Muscle layer of colon (tissue), 2 donors: ENCODE data around the gene SERTAD4.
A peak's percentile ranks its signal among the peaks of the same experiment; 100 is the strongest.

Experiments used
- H3K27ac ChIP-seq: one replicate; pipeline ENCODE4 v1.7.0; 2013; ENCODE audit warnings: low read depth, mild to moderate bottlenecking, low read length, moderate library complexity
- H3K27me3 ChIP-seq, 2 donors: one replicate each; pipeline ENCODE4 v1.7.0; 2013; ENCODE audit warnings: low read length in 2 of 2, mild to moderate bottlenecking in 2 of 2; ENCODE audit not compliant: insufficient read depth in 2 of 2, control insufficient read depth in 1 of 2
- H3K36me3 ChIP-seq: one replicate; pipeline ENCODE4 v1.7.0; 2013; ENCODE audit warnings: mild to moderate bottlenecking, low read length; ENCODE audit not compliant: insufficient read depth
- H3K4me1 ChIP-seq: one replicate; pipeline ENCODE4 v1.7.0; 2013; ENCODE audit warnings: mild to moderate bottlenecking, low read length; ENCODE audit not compliant: insufficient read depth
- H3K4me3 ChIP-seq, 2 donors: one replicate each; pipeline ENCODE4 v1.7.0; 2013; ENCODE audit warnings: low read length in 2 of 2, low read depth in 1 of 2, mild to moderate bottlenecking in 1 of 2, moderate library complexity in 1 of 2
- H3K9ac ChIP-seq: one replicate; pipeline ENCODE4 v1.7.0; 2013; ENCODE audit warnings: low read length
- H3K9me3 ChIP-seq: one replicate; pipeline ENCODE4 v1.7.0; 2013; ENCODE audit warnings: mild to moderate bottlenecking, low read length
- donor health status: abdominal sarcoma.
- donor health status: Adenocarcinoma of cecum.

The SERTAD4 gene

DNA sequence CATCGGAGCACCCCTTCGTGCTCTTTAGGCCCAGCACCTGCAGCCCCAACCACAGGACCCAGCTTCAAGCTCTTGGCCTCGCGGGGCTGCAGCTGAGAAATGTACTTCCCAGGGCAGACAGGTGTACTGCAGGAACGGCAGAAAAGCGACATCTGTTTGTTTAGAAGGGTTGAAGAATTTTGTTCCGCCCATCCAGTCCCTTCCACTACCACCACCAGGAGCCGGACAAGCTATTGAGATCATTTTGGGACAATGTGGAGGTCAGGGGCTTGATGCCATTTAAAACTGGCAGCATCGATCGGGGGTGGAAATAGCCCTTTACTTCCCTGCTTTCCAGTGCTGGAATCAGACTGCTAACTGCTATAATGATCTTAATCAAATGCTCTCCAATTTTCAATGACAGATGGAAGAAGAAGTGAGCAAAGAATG lies 1.7 kb downstream of the SERTAD4 start:
- no peaks in the 10 kb centered on the region for H3K27me3 ChIP-seq
- no peaks in the 10 kb centered on the region for H3K36me3 ChIP-seq
- peak overlapping the region; percentile 98 for H3K27ac ChIP-seq
- no peaks in the 10 kb centered on the region for H3K9me3 ChIP-seq
- H3K4me3 ChIP-seq: peak overlapping the region; percentile 81 to 85
- peaks cover 57% of the 10 kb centered on the region for H3K4me1 ChIP-seq
- peak overlapping the region; percentile 34 for H3K9ac ChIP-seq

DNA sequence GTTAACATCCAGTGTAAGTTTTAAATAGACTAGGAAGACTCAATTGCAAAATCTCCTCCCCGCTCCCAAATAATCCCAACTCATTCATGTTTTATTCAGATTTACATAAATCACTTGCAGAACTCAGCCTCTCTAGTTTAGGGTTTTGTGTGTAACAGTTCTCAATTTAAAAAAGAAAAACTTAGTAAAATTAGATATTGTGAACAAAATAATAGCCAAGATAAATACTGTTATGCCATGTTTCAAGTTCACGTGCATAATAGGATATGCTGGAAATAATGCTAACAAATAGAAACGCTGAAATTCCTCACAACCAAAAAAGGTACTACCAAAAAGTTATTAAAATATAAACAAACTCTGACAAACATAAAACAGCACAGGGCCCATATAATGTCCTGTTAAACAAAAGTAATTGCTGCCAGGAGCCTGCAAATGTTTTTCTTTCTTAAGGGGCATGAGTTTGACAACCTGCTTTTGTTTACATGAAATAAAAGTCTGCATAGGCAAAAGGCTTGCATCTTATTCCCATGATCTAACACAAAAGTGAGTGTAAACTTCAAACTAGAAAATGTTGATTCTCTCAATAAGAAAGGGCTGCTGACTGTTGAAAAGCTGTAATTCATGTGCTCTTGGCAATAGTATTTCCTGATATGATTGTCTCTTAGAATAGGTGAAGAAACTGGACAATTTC lies 2.9 kb downstream of the SERTAD4 start:
- Histone ChIP-seq H3K4me1 (peaks cover 68% of the 10 kb centered on the region), H3K9me3 (no peaks in the 10 kb centered on the region), H3K9ac (no peak overlapping the region), H3K27ac (peak overlapping the region; percentile 98), H3K36me3 (no peaks in the 10 kb centered on the region), H3K4me3 (no peak overlapping the region), H3K27me3 (no peaks in the 10 kb centered on the region)

DNA sequence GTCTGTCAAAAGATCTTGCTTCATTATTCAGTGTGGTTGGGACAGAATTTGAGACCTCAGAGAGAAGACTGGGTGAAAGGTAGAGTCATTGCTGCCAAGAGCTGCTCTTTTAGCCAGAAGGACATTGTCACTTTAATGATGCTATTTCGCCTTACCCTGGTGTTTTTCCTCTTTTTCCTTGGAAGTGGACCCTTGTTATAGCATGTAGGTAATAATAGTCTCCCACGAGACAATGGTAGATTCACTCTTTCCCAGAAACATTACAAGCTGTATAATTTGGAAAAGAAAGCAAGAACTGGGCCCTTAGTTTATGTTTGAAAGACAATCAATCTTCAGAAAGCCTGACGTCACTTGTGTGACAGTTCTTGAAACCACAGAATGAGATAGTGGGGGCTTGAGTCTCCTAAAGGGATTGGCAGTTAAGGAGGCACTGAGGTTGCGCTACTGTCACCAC lies 3.8 kb downstream of the SERTAD4 start:
- H3K9me3 ChIP-seq: no peaks in the 10 kb centered on the region
- no peaks in the 10 kb centered on the region for H3K27me3 ChIP-seq
- no peak overlapping the region for H3K4me3 ChIP-seq
- no peaks in the 10 kb centered on the region for H3K36me3 ChIP-seq
- peaks cover 72% of the 10 kb centered on the region for H3K4me1 ChIP-seq
- peak overlapping the region; percentile 84 for H3K27ac ChIP-seq
- H3K9ac ChIP-seq: no peak overlapping the region

DNA sequence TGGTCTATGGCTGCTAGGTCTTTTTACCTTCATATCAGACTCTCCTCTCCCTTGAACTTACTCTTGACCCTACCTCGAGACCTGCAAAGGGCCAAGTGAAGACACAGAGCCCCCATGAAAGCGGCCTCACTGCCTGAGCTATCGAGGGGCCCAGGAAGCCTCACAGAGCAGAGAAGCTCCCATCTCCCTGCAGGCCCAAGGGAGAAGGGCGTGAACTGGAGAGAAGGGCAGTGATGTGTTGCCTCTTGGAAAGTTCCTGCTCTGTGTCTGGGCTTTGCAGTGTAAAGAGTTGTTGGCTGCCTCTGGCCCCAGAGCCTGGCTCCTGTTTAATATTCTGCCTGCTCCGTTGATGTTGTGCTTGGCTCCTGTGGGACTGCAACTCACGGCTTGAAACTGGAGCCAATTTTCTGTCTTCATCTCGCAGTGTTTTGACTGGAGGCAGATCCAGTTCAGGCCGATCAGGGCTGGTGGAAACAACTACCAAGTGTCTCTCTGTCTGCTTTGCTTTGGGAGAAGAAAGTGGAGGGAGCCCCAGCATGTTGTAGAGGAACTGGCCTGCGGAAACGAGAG lies 4.3 kb downstream of the SERTAD4 start:
- peaks cover 71% of the 10 kb centered on the region for H3K4me1 ChIP-seq
- no peaks in the 10 kb centered on the region for H3K9me3 ChIP-seq
- H3K4me3 ChIP-seq: peak overlapping the region in 1 of 2 donors; percentile 1
- no peaks in the 10 kb centered on the region for H3K27me3 ChIP-seq
- H3K9ac ChIP-seq: no peak overlapping the region
- peak overlapping the region; percentile 84 for H3K27ac ChIP-seq
- H3K36me3 ChIP-seq: no peaks in the 10 kb centered on the region

DNA sequence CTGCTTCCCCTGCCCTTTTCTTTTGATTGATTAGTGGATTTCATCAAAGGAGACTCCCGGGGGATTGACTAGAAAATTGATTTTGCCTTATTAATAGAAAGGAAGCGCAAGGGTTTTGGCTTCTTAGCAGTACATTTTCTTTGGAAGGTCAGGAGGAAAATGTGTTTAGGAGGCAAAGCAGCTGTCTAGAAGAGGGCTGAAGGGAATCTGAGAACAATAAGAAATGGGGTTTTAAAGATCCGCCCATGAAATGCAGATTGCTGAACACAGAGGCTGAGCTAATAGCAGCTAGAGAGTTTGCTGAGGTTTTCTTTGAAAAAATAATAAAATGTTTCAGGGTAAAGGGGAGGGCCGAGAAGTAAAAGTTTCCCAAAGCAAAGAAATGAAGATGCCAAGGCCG lies 4.9 kb downstream of the SERTAD4 start:
- Histone ChIP-seq H3K27ac (peak overlapping the region; percentile 84), H3K36me3 (no peaks in the 10 kb centered on the region), H3K9me3 (no peaks in the 10 kb centered on the region), H3K4me3 (peak overlapping the region in 1 of 2 donors; percentile 1), H3K4me1 (peaks cover 71% of the 10 kb centered on the region), H3K27me3 (no peaks in the 10 kb centered on the region), H3K9ac (peak overlapping the region; percentile 26)

DNA sequence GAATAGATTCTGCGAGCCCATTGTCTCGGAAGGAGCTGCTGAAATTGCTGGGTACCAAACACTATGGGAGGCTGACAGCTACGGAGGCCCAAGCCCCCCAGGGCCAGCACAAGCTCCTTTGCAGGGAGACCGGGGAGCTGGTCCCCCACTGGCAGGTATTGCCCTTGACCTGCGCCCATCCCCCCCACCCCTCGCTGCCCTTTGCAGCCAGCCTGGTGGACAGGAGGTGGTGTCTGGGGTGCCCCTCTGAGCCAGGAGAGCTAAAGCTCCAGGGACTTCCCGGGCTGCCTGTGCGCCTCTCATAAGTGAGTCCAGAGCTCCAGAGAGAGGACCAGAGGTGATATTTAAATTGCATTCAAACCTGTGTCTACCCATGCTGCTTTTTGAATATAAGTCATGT lies 5.4 kb downstream of the SERTAD4 start:
- Histone ChIP-seq H3K4me3 (peak overlapping the region in 1 of 2 donors; percentile 1), H3K9ac (peak overlapping the region; percentile 26)

DNA sequence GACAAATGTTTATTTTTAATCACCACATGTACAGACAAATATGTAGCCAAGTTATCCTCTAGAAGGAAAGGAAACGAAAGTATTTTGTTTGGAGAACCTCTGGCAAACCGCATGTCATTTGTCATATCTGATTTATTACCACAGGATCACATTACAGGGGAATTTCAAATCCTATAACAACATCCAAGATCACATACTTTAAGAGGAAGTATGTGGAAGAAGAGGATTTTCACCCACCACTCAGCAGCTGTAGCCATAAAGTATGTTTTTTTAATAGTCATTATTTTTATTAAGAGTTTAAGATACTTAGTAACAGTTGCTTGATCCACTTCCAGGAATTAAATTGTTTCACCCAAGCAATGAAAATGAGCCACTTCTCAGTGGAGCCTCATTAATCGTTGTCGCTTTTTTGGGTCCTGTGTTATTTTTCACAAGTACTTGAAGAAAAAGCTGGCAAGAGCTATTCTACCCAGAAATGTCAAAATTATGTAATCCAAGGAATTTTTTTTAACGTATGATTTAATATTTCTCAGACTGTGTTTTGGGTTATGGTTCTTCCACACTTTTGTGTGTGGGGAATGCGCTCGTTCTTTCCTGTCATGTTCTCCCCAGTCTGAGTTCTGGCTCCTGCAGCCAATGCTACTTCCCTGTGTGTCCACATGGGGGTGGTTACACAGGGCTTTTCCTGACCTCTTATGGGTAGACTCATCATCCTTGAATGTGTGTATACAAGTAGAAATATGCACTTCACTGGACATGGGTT lies 6.9 kb downstream of the SERTAD4 start:
- Histone ChIP-seq H3K9me3 (no peaks in the 10 kb centered on the region), H3K4me1 (peaks cover 67% of the 10 kb centered on the region), H3K27ac (peak overlapping the region; percentile 21)

More for the DNA sequence above, 5.4 kb downstream of the SERTAD4 start:
- H3K27ac ChIP-seq: peak overlapping the region; percentile 84
- H3K9me3 ChIP-seq: no peaks in the 10 kb centered on the region
- H3K4me1 ChIP-seq: peaks cover 71% of the 10 kb centered on the region
- H3K27me3 ChIP-seq: no peaks in the 10 kb centered on the region
- no peaks in the 10 kb centered on the region for H3K36me3 ChIP-seq

DNA sequence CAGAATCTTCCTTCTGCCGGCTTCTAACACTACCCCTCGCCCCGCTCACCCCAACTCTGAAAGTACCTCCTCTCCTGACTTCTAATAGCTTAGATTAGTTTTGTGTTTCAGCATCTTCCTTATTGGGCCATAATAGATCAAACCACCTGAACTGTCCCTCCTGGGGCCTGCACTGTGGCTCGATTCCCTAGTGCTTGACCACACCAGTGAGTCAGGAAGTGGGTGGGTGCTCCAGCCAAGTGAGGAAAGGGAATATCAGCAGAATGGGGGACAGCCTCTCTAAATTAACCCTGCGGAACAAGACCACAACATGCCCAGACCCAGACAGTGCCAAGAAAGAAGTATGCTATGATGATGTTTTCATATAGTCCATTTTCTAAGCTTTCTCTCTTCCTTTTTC lies 8.5 kb downstream of the SERTAD4 start:
- Histone ChIP-seq H3K4me3 (no peak overlapping the region), H3K27ac (no peak overlapping the region), H3K9me3 (no peaks in the 10 kb centered on the region), H3K9ac (no peak overlapping the region), H3K27me3 (no peaks in the 10 kb centered on the region), H3K36me3 (no peaks in the 10 kb centered on the region), H3K4me1 (peaks cover 51% of the 10 kb centered on the region)

More for the DNA sequence above, 6.9 kb downstream of the SERTAD4 start:
- no peaks in the 10 kb centered on the region for H3K36me3 ChIP-seq
- no peaks in the 10 kb centered on the region for H3K27me3 ChIP-seq
- H3K9ac ChIP-seq: no peak overlapping the region
- H3K4me3 ChIP-seq: no peak overlapping the region

DNA sequence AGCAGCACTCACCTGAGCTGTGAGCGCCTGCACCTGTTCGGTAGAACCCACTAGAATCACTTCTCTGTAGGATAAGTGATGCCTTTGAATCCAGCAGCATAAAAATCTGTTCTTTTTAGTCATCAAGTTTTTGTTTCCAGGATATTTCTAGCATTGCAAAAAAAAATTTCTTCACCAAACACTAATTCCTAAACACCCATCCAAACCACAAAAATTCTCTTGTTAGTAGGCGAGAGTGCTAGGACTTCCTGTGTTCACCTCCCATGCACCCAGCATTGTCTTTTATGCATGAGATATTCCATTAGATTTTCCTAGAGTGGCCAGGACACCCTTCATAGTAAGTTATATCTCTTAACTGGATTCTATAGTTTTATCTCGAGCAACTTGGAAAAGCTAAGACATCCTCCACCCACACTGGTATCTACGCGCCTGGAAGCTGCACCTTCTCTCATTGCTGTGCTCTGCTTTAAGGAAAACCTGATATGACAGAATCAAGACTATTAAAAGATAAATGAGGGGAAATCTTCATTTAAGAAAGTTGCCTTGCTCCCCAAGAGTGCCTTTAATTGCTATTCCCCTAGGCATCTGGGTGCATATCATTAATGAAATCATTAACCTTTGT lies 12.3 kb downstream of the SERTAD4 start:
- Histone ChIP-seq H3K36me3 (peaks cover 3% of the 10 kb centered on the region), H3K4me1 (peaks cover 19% of the 10 kb centered on the region), H3K9ac (no peak overlapping the region), H3K27ac (no peak overlapping the region), H3K4me3 (no peak overlapping the region), H3K27me3 (no peaks in the 10 kb centered on the region), H3K9me3 (no peaks in the 10 kb centered on the region)

DNA sequence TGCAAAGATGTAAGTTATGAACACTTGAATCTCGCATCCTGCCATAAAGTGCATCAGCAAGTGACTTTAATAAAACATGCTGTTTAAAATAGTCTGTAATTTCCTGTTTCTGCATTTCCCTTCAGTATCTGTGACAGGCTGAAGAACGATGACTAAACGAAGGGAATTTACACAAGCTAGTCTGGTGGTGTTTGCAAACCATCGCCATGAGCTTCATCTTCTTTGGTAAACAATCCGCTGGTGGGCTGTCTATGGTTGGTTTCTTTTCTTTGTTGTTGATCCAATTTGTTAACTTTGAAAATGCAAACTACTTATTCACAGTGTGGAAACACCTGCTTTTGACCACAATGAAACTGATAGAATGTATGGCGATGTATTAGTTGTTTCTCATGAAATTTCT lies 13.9 kb downstream of the SERTAD4 start:
- peaks cover 11% of the 10 kb centered on the region for H3K4me1 ChIP-seq
- no peak overlapping the region for H3K9ac ChIP-seq
- no peak overlapping the region for H3K27ac ChIP-seq
- no peaks in the 10 kb centered on the region for H3K27me3 ChIP-seq
- peaks cover 3% of the 10 kb centered on the region for H3K36me3 ChIP-seq
- H3K9me3 ChIP-seq: no peaks in the 10 kb centered on the region
- no peak overlapping the region for H3K4me3 ChIP-seq

DNA sequence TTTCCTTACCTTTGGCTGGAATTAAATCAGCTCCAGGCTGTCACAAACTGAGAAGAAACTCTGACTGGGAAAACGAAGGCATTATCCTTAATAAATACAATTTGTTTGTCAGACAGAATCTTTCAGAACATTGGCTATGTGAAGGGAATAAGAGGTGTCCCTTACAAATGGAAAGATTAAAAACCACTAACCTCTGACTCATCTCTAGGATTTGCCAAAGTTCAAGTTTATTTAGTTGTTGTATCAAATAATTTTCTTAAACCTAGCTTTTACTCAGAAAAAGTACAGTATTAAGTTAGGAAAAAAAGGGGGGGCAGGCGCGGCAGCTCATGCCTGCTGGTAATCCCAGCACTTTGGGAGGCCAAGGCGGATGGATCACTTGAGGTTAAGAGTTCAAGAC lies 15.7 kb downstream of the SERTAD4 start:
- no peak overlapping the region for H3K27ac ChIP-seq
- peaks cover 16% of the 10 kb centered on the region for H3K4me1 ChIP-seq
- H3K9me3 ChIP-seq: no peaks in the 10 kb centered on the region
- H3K36me3 ChIP-seq: peaks cover 3% of the 10 kb centered on the region
- H3K27me3 ChIP-seq: peaks cover 0 to 5% of the 10 kb centered on the region in 2 donors
- no peak overlapping the region for H3K4me3 ChIP-seq
- H3K9ac ChIP-seq: no peak overlapping the region
